Measurements from ENCODE around the gene THSD7A. TPM values are rescaled to one million over a fixed set of nuclear protein-coding genes. Genes with fewer than 3 reads are reported as not detected.

THSD7A gene
- total and polyA plus RNA-seq, 8 donors: 3.7 to 20.8 (median 17.8) TPM

- TF ChIP-seq CTCF (IDR thresholded peaks at IDR 0.05): no peak
- intact Hi-C loops (cut with DNase I): no loop called here
Measured at GRCh38 chr7:11615174-11615573, 216.8 kb downstream of the THSD7A start.

GRCh38 chr7:11613292-11613930 is 218.6 kb downstream of the THSD7A start:
- H3K4me1 ChIP-seq: no peaks in the 10 kb centered on the region
- intact Hi-C loops (cut with DNase I): no loop called here
- H3K9me3 ChIP-seq: no peaks in the 10 kb centered on the region
- H3K4me3 ChIP-seq: no peak overlapping the region
- no peak for TF ChIP-seq CTCF (IDR thresholded peaks at IDR 0.05)
- DNase-seq (no peak), ATAC-seq (no peak)
- H3K36me3 ChIP-seq: no peaks in the 10 kb centered on the region
- no peak overlapping the region for H3K27ac ChIP-seq
- no peaks in the 10 kb centered on the region for H3K27me3 ChIP-seq

More at GRCh38 chr7:11615174-11615573, 216.8 kb downstream of the THSD7A start:
- no peak overlapping the region for H3K4me3 ChIP-seq
- no peak for ATAC-seq
- H3K9me3 ChIP-seq: no peaks in the 10 kb centered on the region
- H3K36me3 ChIP-seq: no peaks in the 10 kb centered on the region
- no peaks in the 10 kb centered on the region for H3K27me3 ChIP-seq
- H3K4me1 ChIP-seq: no peaks in the 10 kb centered on the region
- H3K27ac ChIP-seq: no peak overlapping the region
- no peak for DNase-seq

- H3K27me3 ChIP-seq: no peaks in the 10 kb centered on the region
- no peak for TF ChIP-seq CTCF (IDR thresholded peaks at IDR 0.05)
- intact Hi-C loops (cut with DNase I): no loop called here
- no peaks in the 10 kb centered on the region for H3K9me3 ChIP-seq
- H3K4me3 ChIP-seq: no peak overlapping the region
- no peak for DNase-seq
- no peak overlapping the region for H3K27ac ChIP-seq
- no peak for ATAC-seq
- H3K36me3 ChIP-seq: no peaks in the 10 kb centered on the region
- H3K4me1 ChIP-seq: no peaks in the 10 kb centered on the region
Measured at GRCh38 chr7:11612737-11613136, 219.3 kb downstream of the THSD7A start.

DNA sequence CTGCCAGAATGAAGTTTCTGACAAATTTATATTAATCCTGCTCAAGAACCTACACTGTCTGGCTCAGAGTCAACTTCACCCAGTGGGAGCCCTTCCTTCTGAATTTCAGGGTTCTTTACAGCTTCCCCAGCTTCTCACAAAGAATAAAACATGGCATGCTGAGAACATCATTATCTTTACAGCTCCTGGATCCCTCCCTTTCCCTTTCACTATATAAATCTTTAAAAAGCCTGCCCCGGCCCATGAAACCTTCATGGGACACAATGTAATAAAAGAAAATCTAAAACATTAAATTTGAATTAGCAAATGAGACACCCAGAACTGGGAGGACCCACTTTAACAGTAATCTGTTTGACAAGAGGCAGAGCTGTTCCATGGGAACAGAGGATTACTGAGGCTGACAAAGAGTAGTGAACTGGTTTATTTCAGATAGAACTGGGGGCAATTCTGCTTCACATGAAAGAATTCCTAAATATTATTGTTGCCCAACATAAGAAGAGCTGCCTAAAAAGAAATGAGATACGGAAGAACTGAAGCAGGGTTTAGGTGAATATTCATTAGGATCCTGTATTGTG is 222.8 kb downstream of the THSD7A start:
- Histone ChIP-seq H3K27me3 (no peaks in the 10 kb centered on the region), H3K9me3 (no peaks in the 10 kb centered on the region), H3K4me3 (no peak overlapping the region), H3K4me1 (no peaks in the 10 kb centered on the region), H3K27ac (no peak overlapping the region), H3K36me3 (no peaks in the 10 kb centered on the region)
- no peak for DNase-seq
- intact Hi-C loops (cut with DNase I): no loop called here
- no peak for TF ChIP-seq CTCF (IDR thresholded peaks at IDR 0.05)
- no peak for ATAC-seq

DNA sequence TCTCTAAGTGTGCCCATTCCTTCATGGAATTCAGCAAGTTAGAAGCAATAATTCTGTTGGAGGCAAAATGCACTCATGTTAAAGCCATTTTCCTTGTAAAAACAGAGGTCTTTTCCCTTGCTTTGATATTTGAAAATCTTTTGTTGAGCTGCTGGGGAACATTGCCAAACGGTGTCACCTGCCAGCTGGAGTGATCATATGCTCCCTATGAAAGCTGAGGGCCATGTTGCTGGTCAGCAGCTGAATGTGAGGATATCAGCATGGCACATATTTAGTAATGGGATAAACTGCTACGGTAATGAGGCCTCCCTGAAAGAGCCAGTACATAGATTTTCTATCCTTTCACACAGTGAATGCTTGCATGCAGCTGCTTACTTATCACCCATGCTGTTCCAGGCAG is 224.3 kb downstream of the THSD7A start:
- Histone ChIP-seq H3K27ac (no peak overlapping the region), H3K9me3 (no peaks in the 10 kb centered on the region), H3K27me3 (no peaks in the 10 kb centered on the region), H3K36me3 (no peaks in the 10 kb centered on the region), H3K4me3 (no peak overlapping the region), H3K4me1 (no peaks in the 10 kb centered on the region)
- TF ChIP-seq CTCF (IDR thresholded peaks at IDR 0.05): no peak
- ATAC-seq: no peak
- peak in 1 of 4 donors; percentile 33 for DNase-seq
- intact Hi-C loops (cut with DNase I): no loop called here
